Activated naive CD4-positive, alpha-beta T cell treated with anti-CD3 and anti-CD28 coated beads, Interleukin-2, amount 50 U/mL, for 72 hours (primary cell): ENCODE measurements around the gene PDE3A. TPM values are rescaled to one million over a fixed set of nuclear protein-coding genes. Genes with fewer than 3 reads are reported as not detected.
A peak's percentile ranks its signal among the peaks of the same experiment; 100 is the strongest.
"Not testable (repeated sequence)": the region's sequence is repeated elsewhere in the genome, so short reads cannot be mapped to it uniquely, and the experiment has no call there.

Source experiments
- ATAC-seq, 2 donors: fragments of 150-1000 bp; cut with Tn5 transposase; 2 replicates each; pipeline ENCODE4 v1.10.0; 2021; ENCODE audit warnings: mild to moderate bottlenecking in 2 of 2, moderate library complexity in 2 of 2
- DNase-seq, 2 donors: peaks; one replicate each; pipeline ENCODE4 v3.0.0; 2021 to 2022; ENCODE audit warnings: low spot score in 2 of 2
- H3K27ac Mint-ChIP-seq, 2 donors: one replicate each; pipeline ENCODE4 v1.8.0; 2022; ENCODE audit warnings: mild to moderate bottlenecking in 2 of 2, mixed read lengths in 2 of 2
- H3K36me3 Mint-ChIP-seq, 2 donors: one replicate each; pipeline ENCODE4 v1.8.0; 2022; ENCODE audit warnings: mixed read lengths in 2 of 2
- H3K9me3 Mint-ChIP-seq, 2 donors: one replicate each; pipeline ENCODE4 v1.8.0; 2022; ENCODE audit warnings: mixed read lengths in 2 of 2
- total RNA-seq, 2 donors: library from RNA; stranded (reverse); gene quantifications; one replicate each; pipeline ENCODE4 v1.2.3, GENCODE V29; 2022

The PDE3A gene
- total RNA-seq, 2 donors from 2014 or later: not detected

- ATAC-seq (peak in 1 of 2 donors; percentile 18), DNase-seq (peak in 1 of 2 donors; percentile 2)
- no peak overlapping the region for H3K27ac Mint-ChIP-seq
- H3K9me3 Mint-ChIP-seq: peaks cover 0 to 3% of the 10 kb centered on the region in 2 donors
- peaks cover 0 to 6% of the 10 kb centered on the region in 2 donors for H3K36me3 Mint-ChIP-seq
These were observed 1.1 kb downstream of the PDE3A start for GRCh38 chr12:20369305-20370013.

- H3K9me3 Mint-ChIP-seq: no peaks in the 10 kb centered on the region
- peaks cover 0 to 6% of the 10 kb centered on the region in 2 donors for H3K36me3 Mint-ChIP-seq
- H3K27ac Mint-ChIP-seq: no peak overlapping the region
- no peak for DNase-seq
- no peak for ATAC-seq
These were observed 1.7 kb downstream of the PDE3A start for GRCh38 chr12:20370014-20370386.

- no peak overlapping the region for H3K27ac Mint-ChIP-seq
- no peaks in the 10 kb centered on the region for H3K9me3 Mint-ChIP-seq
- ATAC-seq (no peak), DNase-seq (no peak)
- H3K36me3 Mint-ChIP-seq: peaks cover 0 to 6% of the 10 kb centered on the region in 2 donors
These were observed 2.7 kb downstream of the PDE3A start for GRCh38 chr12:20370866-20371519.

GRCh38 chr12:20372326-20373096 is 4.2 kb downstream of the PDE3A start:
- no peak for DNase-seq
- no peaks in the 10 kb centered on the region for H3K9me3 Mint-ChIP-seq
- H3K36me3 Mint-ChIP-seq: peaks cover 0 to 6% of the 10 kb centered on the region in 2 donors
- ATAC-seq: no peak
- H3K27ac Mint-ChIP-seq: no peak overlapping the region

GRCh38 chr12:20374795-20375194 is 6.5 kb downstream of the PDE3A start:
- Mint-ChIP-seq H3K36me3 (no peaks in the 10 kb centered on the region), H3K27ac (no peak overlapping the region), H3K9me3 (no peaks in the 10 kb centered on the region)
- DNase-seq: no peak
- no peak for ATAC-seq

GRCh38 chr12:20375560-20375959 is 7.2 kb downstream of the PDE3A start:
- Mint-ChIP-seq H3K9me3 (no peaks in the 10 kb centered on the region), H3K36me3 (no peaks in the 10 kb centered on the region), H3K27ac (no peak overlapping the region)
- ATAC-seq (no peak), DNase-seq (no peak)

- ATAC-seq: no peak
- no peak for DNase-seq
- no peak overlapping the region for H3K27ac Mint-ChIP-seq
- H3K36me3 Mint-ChIP-seq: no peaks in the 10 kb centered on the region
- no peaks in the 10 kb centered on the region for H3K9me3 Mint-ChIP-seq
These were observed 8.6 kb downstream of the PDE3A start for GRCh38 chr12:20376984-20377383.

- no peaks in the 10 kb centered on the region for H3K9me3 Mint-ChIP-seq
- no peaks in the 10 kb centered on the region for H3K36me3 Mint-ChIP-seq
- DNase-seq (no peak), ATAC-seq (no peak)
- H3K27ac Mint-ChIP-seq: no peak overlapping the region
These were observed 9.4 kb downstream of the PDE3A start for GRCh38 chr12:20377750-20378149.

GRCh38 chr12:20382117-20382516 is 13.8 kb downstream of the PDE3A start:
- ATAC-seq: no peak
- H3K27ac Mint-ChIP-seq: no peak overlapping the region
- H3K9me3 Mint-ChIP-seq: peaks cover 5 to 6% of the 10 kb centered on the region in 2 donors

GRCh38 chr12:20383612-20384011 is 15.3 kb downstream of the PDE3A start:
- H3K36me3 Mint-ChIP-seq: no peaks in the 10 kb centered on the region
- ATAC-seq: no peak
- H3K9me3 Mint-ChIP-seq: peaks cover 5 to 6% of the 10 kb centered on the region in 2 donors
- H3K27ac Mint-ChIP-seq: no peak overlapping the region
- no peak for DNase-seq

More at GRCh38 chr12:20382117-20382516, 13.8 kb downstream of the PDE3A start:
- no peak for DNase-seq
- H3K36me3 Mint-ChIP-seq: no peaks in the 10 kb centered on the region

GRCh38 chr12:20384836-20385235 is 16.5 kb downstream of the PDE3A start:
- ATAC-seq, H3K36me3 Mint-ChIP-seq, H3K9me3 Mint-ChIP-seq, DNase-seq, H3K27ac Mint-ChIP-seq: not testable (repeated sequence)

GRCh38 chr12:20390846-20391245 is 22.5 kb downstream of the PDE3A start:
- DNase-seq: no peak
- peaks cover 6 to 7% of the 10 kb centered on the region in 2 donors for H3K9me3 Mint-ChIP-seq
- H3K27ac Mint-ChIP-seq: no peak overlapping the region
- no peaks in the 10 kb centered on the region for H3K36me3 Mint-ChIP-seq
- ATAC-seq: no peak

- Mint-ChIP-seq H3K27ac (no peak overlapping the region), H3K36me3 (no peaks in the 10 kb centered on the region), H3K9me3 (peaks cover 0 to 7% of the 10 kb centered on the region in 2 donors)
- no peak for DNase-seq
- no peak for ATAC-seq
These were observed 24.0 kb downstream of the PDE3A start for GRCh38 chr12:20392339-20392738.

- no peak for DNase-seq
- ATAC-seq: no peak
- H3K27ac Mint-ChIP-seq: no peak overlapping the region
- H3K9me3 Mint-ChIP-seq: peaks cover 0 to 7% of the 10 kb centered on the region in 2 donors
- H3K36me3 Mint-ChIP-seq: no peaks in the 10 kb centered on the region
These were observed 25.4 kb downstream of the PDE3A start for GRCh38 chr12:20393707-20394106.

- ATAC-seq: no peak
- Mint-ChIP-seq H3K27ac (no peak overlapping the region), H3K36me3 (no peaks in the 10 kb centered on the region), H3K9me3 (peaks cover 0 to 7% of the 10 kb centered on the region in 2 donors)
- DNase-seq: no peak
These were observed 27.6 kb downstream of the PDE3A start for GRCh38 chr12:20395791-20396550.

GRCh38 chr12:20398686-20399085 is 30.3 kb downstream of the PDE3A start:
- Mint-ChIP-seq H3K27ac (no peak overlapping the region), H3K9me3 (peaks cover 0 to 5% of the 10 kb centered on the region in 2 donors), H3K36me3 (no peaks in the 10 kb centered on the region)
- DNase-seq: no peak
- no peak for ATAC-seq

- Mint-ChIP-seq H3K36me3 (no peaks in the 10 kb centered on the region), H3K9me3 (peaks cover 0 to 5% of the 10 kb centered on the region in 2 donors), H3K27ac (no peak overlapping the region)
- ATAC-seq: no peak
- DNase-seq: no peak
These were observed 31.7 kb downstream of the PDE3A start for GRCh38 chr12:20400003-20400402.
